ENCODE measurements around the gene SURF4.

GRCh38 chr9:133361507-133362092 is 14.3 kb downstream of the SURF4 start:
- TF ChIP-seq CTCF (IDR thresholded peaks at IDR 0.05), result no peak
- TF ChIP-seq ZFX (IDR thresholded peaks at IDR 0.05; ENCODE audit: borderline replicate concordance), result no peak

Measured in 22Rv1 (cell line).